HEK293 (cell line): Measurements from ENCODE around the gene CACNA1H.

Source experiments
- BCL11A ChIP-seq: fragments of 450-650 bp; formaldehyde crosslinking; IDR thresholded peaks from 2 replicates; pipeline ENCODE4 v1.5.1; 2016; ENCODE audit warnings: low read depth, missing biosample characterization, missing genetic modification characterization
- BCL11B ChIP-seq: fragments of 450-650 bp; formaldehyde crosslinking; IDR thresholded peaks from 2 replicates; pipeline ENCODE4 v1.5.1; 2016; ENCODE audit warnings: low read depth, missing biosample characterization, missing genetic modification characterization
- GLI2 ChIP-seq: fragments of 450-650 bp; formaldehyde crosslinking; IDR thresholded peaks from 2 replicates; pipeline ENCODE4; 2017; ENCODE audit warnings: missing biosample characterization, missing genetic modification characterization, low read depth, borderline replicate concordance
- GLI4 ChIP-seq: fragments of 450-650 bp; formaldehyde crosslinking; IDR thresholded peaks from 2 replicates; pipeline ENCODE4 v1.5.1; 2016; ENCODE audit warnings: missing biosample characterization, missing genetic modification characterization
- INSM2 ChIP-seq: fragments of 450-650 bp; formaldehyde crosslinking; IDR thresholded peaks from 2 replicates; pipeline ENCODE4 v1.5.1; 2016; ENCODE audit warnings: missing biosample characterization, missing genetic modification characterization
- OVOL3 ChIP-seq: fragments of 450-650 bp; formaldehyde crosslinking; IDR thresholded peaks from 2 replicates; pipeline ENCODE4 v1.5.1; 2016; ENCODE audit warnings: missing biosample characterization, missing genetic modification characterization
- PATZ1 ChIP-seq: fragments of 450-650 bp; formaldehyde crosslinking; IDR thresholded peaks from 2 replicates; pipeline ENCODE4 v1.5.1; 2016; ENCODE audit warnings: missing biosample characterization, missing genetic modification characterization
- PRDM4 ChIP-seq: fragments of 450-650 bp; formaldehyde crosslinking; IDR thresholded peaks from 2 replicates; pipeline ENCODE4 v1.5.1; 2017; ENCODE audit warnings: missing biosample characterization, missing genetic modification characterization
- ZBTB7A ChIP-seq: fragments of 450-650 bp; formaldehyde crosslinking; IDR thresholded peaks from 2 replicates; pipeline ENCODE4 v1.5.1; 2016; ENCODE audit warnings: low read depth, missing biosample characterization, missing genetic modification characterization
- ZNF274 ChIP-seq, 2 experiments: fragments of 200-500 bp in 1 of 2; fragments of 450-650 bp in 1 of 2; sonication (Bioruptor generic) in 1 of 2; formaldehyde crosslinking in 1 of 2; IDR thresholded peaks; 2 replicates each; pipeline versions ENCODE4 v1.5.1 to v1.6.1; 2014 to 2016; ENCODE audit warnings: borderline replicate concordance in 1 of 2, inconsistent platforms in 1 of 2, low read length in 1 of 2, missing biosample characterization in 1 of 2, missing genetic modification characterization in 1 of 2
- ZNF777 ChIP-seq: fragments of 450-650 bp; formaldehyde crosslinking; IDR thresholded peaks from 2 replicates; pipeline ENCODE4 v1.5.1; 2017; ENCODE audit warnings: missing biosample characterization, missing genetic modification characterization, borderline replicate concordance
- ZSCAN5A ChIP-seq: fragments of 450-650 bp; formaldehyde crosslinking; IDR thresholded peaks from 2 replicates; pipeline ENCODE4 v1.5.1; 2016; ENCODE audit warnings: missing biosample characterization, missing genetic modification characterization
- TF ChIP-seq, protein P1 (sequence below): fragments of 450-650 bp; formaldehyde crosslinking; IDR thresholded peaks from 2 replicates; pipeline ENCODE4 v1.5.1; 2016; ENCODE audit warnings: missing biosample characterization, missing genetic modification characterization
- TF ChIP-seq, protein P2 (sequence below): fragments of 450-650 bp; IDR thresholded peaks from 2 replicates; pipeline ENCODE4 v1.5.1; 2018; ENCODE audit warnings: missing biosample characterization, missing genetic modification characterization

GRCh38 chr16:1120577-1120941 lies 32.3 kb upstream of the CACNA1H start:
- TF ChIP-seq OVOL3 (tag by site-specific recombination) (no peak), ZBTB7A (tag by site-specific recombination) (no peak), GLI2 (tag by site-specific recombination) (no peak), BCL11B (tag by site-specific recombination) (no peak), GLI4 (no peak), ZNF777 (tag by site-specific recombination) (no peak), ZSCAN5A (tag by site-specific recombination) (no peak), BCL11A (no peak), INSM2 (tag by site-specific recombination) (no peak), ZNF274 (IDR thresholded peaks at IDR 0.05; ENCODE audit: low read length) (no peak), ZNF274 (tag by site-specific recombination; IDR thresholded peaks at IDR 0.05; ENCODE audit: borderline replicate concordance) (no peak), PATZ1 (no peak), PRDM4 (no peak)
- TF ChIP-seq, protein P1, sequence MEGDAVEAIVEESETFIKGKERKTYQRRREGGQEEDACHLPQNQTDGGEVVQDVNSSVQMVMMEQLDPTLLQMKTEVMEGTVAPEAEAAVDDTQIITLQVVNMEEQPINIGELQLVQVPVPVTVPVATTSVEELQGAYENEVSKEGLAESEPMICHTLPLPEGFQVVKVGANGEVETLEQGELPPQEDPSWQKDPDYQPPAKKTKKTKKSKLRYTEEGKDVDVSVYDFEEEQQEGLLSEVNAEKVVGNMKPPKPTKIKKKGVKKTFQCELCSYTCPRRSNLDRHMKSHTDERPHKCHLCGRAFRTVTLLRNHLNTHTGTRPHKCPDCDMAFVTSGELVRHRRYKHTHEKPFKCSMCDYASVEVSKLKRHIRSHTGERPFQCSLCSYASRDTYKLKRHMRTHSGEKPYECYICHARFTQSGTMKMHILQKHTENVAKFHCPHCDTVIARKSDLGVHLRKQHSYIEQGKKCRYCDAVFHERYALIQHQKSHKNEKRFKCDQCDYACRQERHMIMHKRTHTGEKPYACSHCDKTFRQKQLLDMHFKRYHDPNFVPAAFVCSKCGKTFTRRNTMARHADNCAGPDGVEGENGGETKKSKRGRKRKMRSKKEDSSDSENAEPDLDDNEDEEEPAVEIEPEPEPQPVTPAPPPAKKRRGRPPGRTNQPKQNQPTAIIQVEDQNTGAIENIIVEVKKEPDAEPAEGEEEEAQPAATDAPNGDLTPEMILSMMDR (tag by site-specific recombination): no peak
- TF ChIP-seq, protein P2, sequence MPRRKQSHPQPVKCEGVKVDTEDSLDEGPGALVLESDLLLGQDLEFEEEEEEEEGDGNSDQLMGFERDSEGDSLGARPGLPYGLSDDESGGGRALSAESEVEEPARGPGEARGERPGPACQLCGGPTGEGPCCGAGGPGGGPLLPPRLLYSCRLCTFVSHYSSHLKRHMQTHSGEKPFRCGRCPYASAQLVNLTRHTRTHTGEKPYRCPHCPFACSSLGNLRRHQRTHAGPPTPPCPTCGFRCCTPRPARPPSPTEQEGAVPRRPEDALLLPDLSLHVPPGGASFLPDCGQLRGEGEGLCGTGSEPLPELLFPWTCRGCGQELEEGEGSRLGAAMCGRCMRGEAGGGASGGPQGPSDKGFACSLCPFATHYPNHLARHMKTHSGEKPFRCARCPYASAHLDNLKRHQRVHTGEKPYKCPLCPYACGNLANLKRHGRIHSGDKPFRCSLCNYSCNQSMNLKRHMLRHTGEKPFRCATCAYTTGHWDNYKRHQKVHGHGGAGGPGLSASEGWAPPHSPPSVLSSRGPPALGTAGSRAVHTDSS (tag by site-specific recombination): no peak
